Measurements from ENCODE around the gene PDHX. TPM values are rescaled to one million over a fixed set of nuclear protein-coding genes. Genes with fewer than 3 reads are reported as not detected.
A peak's percentile ranks its signal among the peaks of the same experiment; 100 is the strongest.

PDHX gene
- total and polyA plus RNA-seq, 4 donors = 14.9 to 35.2 (median 24.0) TPM

DNA sequence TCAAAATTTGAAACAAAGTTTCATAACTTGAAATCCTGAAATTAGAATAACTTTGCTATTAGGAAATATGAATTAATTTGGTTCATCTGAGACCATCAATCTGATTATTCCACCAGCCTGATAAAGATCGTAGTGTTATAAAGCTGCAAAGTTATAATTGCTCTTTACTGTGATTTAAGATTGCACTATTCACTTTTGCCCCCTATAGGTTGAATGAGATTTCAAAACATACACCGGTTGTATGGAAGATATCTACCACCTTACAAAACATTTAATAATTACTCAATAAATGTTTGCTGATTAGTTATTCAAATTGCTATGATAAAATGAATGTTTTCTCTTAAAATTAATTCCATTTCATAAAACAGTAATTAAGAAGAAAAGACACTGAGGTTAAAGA is 26.3 kb upstream of the PDHX start:
- no peak overlapping the region for H3K4me3 ChIP-seq (ENCODE audit: low read depth in 1 of 3, low read length in 3 of 3)
- H3K27me3 ChIP-seq (ENCODE audit: control insufficient read depth in 4 of 4, insufficient read depth in 4 of 4, low read length in 3 of 4) = no peaks in the 10 kb centered on the region
- WGBS = 33% methylated on average over 2 of the region's 2 CpGs
- H3K36me3 ChIP-seq (ENCODE audit: control insufficient read depth in 4 of 4, insufficient read depth in 3 of 4, low read depth in 1 of 4, low read length in 3 of 4) = no peaks in the 10 kb centered on the region
- H3K9me3 ChIP-seq (ENCODE audit: control insufficient read depth in 4 of 4, low read length in 3 of 4) = no peaks in the 10 kb centered on the region
- no peak overlapping the region for H3K9ac ChIP-seq (ENCODE audit: low read depth in 1 of 2, low read length in 2 of 2)
- peak; percentile 53 to 62 for TF ChIP-seq RAD21 (IDR thresholded peaks at IDR 0.05)
- TF ChIP-seq, protein P1, sequence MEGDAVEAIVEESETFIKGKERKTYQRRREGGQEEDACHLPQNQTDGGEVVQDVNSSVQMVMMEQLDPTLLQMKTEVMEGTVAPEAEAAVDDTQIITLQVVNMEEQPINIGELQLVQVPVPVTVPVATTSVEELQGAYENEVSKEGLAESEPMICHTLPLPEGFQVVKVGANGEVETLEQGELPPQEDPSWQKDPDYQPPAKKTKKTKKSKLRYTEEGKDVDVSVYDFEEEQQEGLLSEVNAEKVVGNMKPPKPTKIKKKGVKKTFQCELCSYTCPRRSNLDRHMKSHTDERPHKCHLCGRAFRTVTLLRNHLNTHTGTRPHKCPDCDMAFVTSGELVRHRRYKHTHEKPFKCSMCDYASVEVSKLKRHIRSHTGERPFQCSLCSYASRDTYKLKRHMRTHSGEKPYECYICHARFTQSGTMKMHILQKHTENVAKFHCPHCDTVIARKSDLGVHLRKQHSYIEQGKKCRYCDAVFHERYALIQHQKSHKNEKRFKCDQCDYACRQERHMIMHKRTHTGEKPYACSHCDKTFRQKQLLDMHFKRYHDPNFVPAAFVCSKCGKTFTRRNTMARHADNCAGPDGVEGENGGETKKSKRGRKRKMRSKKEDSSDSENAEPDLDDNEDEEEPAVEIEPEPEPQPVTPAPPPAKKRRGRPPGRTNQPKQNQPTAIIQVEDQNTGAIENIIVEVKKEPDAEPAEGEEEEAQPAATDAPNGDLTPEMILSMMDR (IDR thresholded peaks at IDR 0.05; ENCODE audit: low read depth, low read length, missing input control) = peak; percentile 25
- TF ChIP-seq HNF4A (conservative IDR thresholded peaks at IDR 0.05) = no peak
- TF ChIP-seq FOXA1 (IDR thresholded peaks at IDR 0.05) = no peak
- no peak overlapping the region for H3K27ac ChIP-seq (ENCODE audit: low read depth in 1 of 2, low read length in 2 of 2)
- peaks cover 0 to 13% (median 7%) of the 10 kb centered on the region in 4 donors for H3K4me1 ChIP-seq (ENCODE audit: control insufficient read depth in 4 of 4, insufficient read depth in 4 of 4, low read length in 3 of 4)
- DNase-seq (ENCODE audit: low spot score) = no peak

DNA sequence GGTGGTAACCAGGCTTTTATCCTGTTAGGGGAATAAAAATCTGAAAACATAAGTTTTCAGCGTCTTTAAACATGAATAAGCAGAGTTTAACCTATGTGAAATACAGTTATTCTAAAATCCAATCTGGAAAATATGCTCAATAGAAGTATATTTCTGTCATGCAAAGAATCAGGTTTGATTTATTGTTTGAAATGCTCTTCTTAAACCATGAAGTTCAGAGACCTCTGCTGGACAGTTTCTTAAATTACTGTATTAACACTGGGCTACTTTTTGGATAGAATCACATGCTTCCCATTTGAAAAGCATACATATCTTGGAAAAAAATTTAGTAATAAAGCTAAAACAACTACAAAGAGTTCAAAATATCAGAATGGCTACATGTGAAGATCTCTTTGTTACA is 25.6 kb upstream of the PDHX start:
- no peak for DNase-seq (ENCODE audit: low spot score)

More for the DNA sequence above, 25.6 kb upstream of the PDHX start:
- WGBS = 43% methylated on average over 1 of the region's 1 CpG
- Histone ChIP-seq H3K4me3 (ENCODE audit: low read depth in 1 of 3, low read length in 3 of 3) (no peak overlapping the region), H3K4me1 (ENCODE audit: control insufficient read depth in 4 of 4, insufficient read depth in 4 of 4, low read length in 3 of 4) (peaks cover 0 to 13% (median 7%) of the 10 kb centered on the region in 4 donors), H3K9me3 (ENCODE audit: control insufficient read depth in 4 of 4, low read length in 3 of 4) (no peaks in the 10 kb centered on the region), H3K9ac (ENCODE audit: low read depth in 1 of 2, low read length in 2 of 2) (no peak overlapping the region), H3K27ac (ENCODE audit: low read depth in 1 of 2, low read length in 2 of 2) (no peak overlapping the region), H3K36me3 (ENCODE audit: control insufficient read depth in 4 of 4, insufficient read depth in 3 of 4, low read depth in 1 of 4, low read length in 3 of 4) (no peaks in the 10 kb centered on the region), H3K27me3 (ENCODE audit: control insufficient read depth in 4 of 4, insufficient read depth in 4 of 4, low read length in 3 of 4) (no peaks in the 10 kb centered on the region)
- TF ChIP-seq HNF4G (IDR thresholded peaks at IDR 0.05) = no peak
- TF ChIP-seq EGR1 (IDR thresholded peaks at IDR 0.05; ENCODE audit: low read depth in 2 of 2) = no peak
- TF ChIP-seq, protein P1 (IDR thresholded peaks at IDR 0.05; ENCODE audit: low read depth, low read length, missing input control) = peak; percentile 53
- TF ChIP-seq ZBTB33 (IDR thresholded peaks at IDR 0.05) = no peak
- TF ChIP-seq FOXA1 (IDR thresholded peaks at IDR 0.05) = no peak
- no peak for TF ChIP-seq ATF3 (IDR thresholded peaks at IDR 0.05)
- peak; percentile 93 for TF ChIP-seq RAD21 (IDR thresholded peaks at IDR 0.05)
- TF ChIP-seq GABPA (IDR thresholded peaks at IDR 0.05 in 1 of 2, conservative IDR thresholded peaks at IDR 0.05 in 1 of 2) = no peak
- TF ChIP-seq SP1 (IDR thresholded peaks at IDR 0.05) = no peak
- TF ChIP-seq NR2F2 (IDR thresholded peaks at IDR 0.05) = no peak
